LoVo (cell line): ENCODE measurements around the gene GFRA4.

Experiments
- DNase-seq: peaks from one replicate; pipeline ENCODE4 v3.0.0-alpha.2; 2016; ENCODE audit warnings: low spot score

The GFRA4 gene

GRCh38 chr20:3663031-3663701 is at the start of gene GFRA4:
Gene GFRA4 (minus strand): TSS chr20:3663399. CDS start chr20:3663399, 0 bp downstream.
- DNase-seq, result no peak

- no peak for DNase-seq
These were observed 49.2 kb upstream of the GFRA4 start, which contains the start of gene SIGLEC1 for GRCh38 chr20:3712279-3712873. Gene SIGLEC1 (minus strand): TSS chr20:3712600. CDS start chr20:3707128, 5,472 bp downstream.

- DNase-seq, result no peak
These were observed 48.3 kb upstream of the GFRA4 start for GRCh38 chr20:3711484-3711941.

- DNase-seq, result peak; percentile 42
These were observed 47.7 kb upstream of the GFRA4 start for GRCh38 chr20:3710703-3711483.

GRCh38 chr20:3710011-3710466 is 46.8 kb upstream of the GFRA4 start:
- DNase-seq, result no peak

- no peak for DNase-seq
These were observed 44.3 kb upstream of the GFRA4 start for GRCh38 chr20:3707508-3707899.

GRCh38 chr20:3706774-3707507 is 43.7 kb upstream of the GFRA4 start:
- peak; percentile 32 for DNase-seq

GRCh38 chr20:3705970-3706739 is 43.0 kb upstream of the GFRA4 start:
- DNase-seq, result no peak

- DNase-seq, result no peak
These were observed 42.3 kb upstream of the GFRA4 start for GRCh38 chr20:3705491-3705969.

GRCh38 chr20:3704087-3704486 is 40.9 kb upstream of the GFRA4 start:
- no peak for DNase-seq

GRCh38 chr20:3702611-3703391 is 39.6 kb upstream of the GFRA4 start:
- no peak for DNase-seq

GRCh38 chr20:3701061-3701998 is 38.1 kb upstream of the GFRA4 start:
- no peak for DNase-seq

- DNase-seq, result no peak
These were observed 35.8 kb upstream of the GFRA4 start for GRCh38 chr20:3699037-3699436.

GRCh38 chr20:3698591-3699001 is 35.4 kb upstream of the GFRA4 start:
- DNase-seq, result no peak

- no peak for DNase-seq
These were observed 34.5 kb upstream of the GFRA4 start for GRCh38 chr20:3697588-3698305.

- DNase-seq, result no peak
These were observed 33.8 kb upstream of the GFRA4 start for GRCh38 chr20:3696745-3697587.

GRCh38 chr20:3696200-3696599 is 33.0 kb upstream of the GFRA4 start:
- DNase-seq, result no peak

GRCh38 chr20:3694864-3695263 is 31.7 kb upstream of the GFRA4 start:
- no peak for DNase-seq
